ENCODE results near the gene UBR3. TPM values are rescaled to one million over a fixed set of nuclear protein-coding genes. Genes with fewer than 3 reads are reported as not detected.

Gene UBR3
- total and polyA plus RNA-seq, 12 donors: 21.0 to 146 (median 115) TPM

DNA sequence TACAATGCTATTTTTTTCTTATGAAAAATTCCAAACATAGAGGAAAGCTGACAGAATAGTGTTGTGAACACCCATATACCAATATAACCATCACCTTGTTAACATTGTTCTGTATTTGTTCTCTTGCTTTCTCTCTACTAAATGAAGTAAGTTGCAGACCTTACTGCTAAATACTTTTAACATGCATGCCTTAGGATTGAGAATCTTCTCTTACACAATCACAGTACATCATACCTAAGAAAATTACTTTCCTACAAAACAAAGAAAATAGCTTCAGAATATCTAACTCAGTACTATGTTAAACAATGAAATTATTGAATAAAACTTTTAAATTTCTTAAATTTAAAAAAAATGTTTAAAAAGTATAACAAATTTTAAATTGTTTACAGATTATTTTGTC lies 136.5 kb downstream of the UBR3 start:
- ATAC-seq: no peak
- Histone ChIP-seq H3K9me3 (peaks cover 0 to 10% (median 4%) of the 10 kb centered on the region in 11 donors), H3K4me1 (peaks cover 0 to 7% (median 0%) of the 10 kb centered on the region in 9 donors), H3K27me3 (no peaks in the 10 kb centered on the region), H3K27ac (no peak overlapping the region), H3K4me3 (no peak overlapping the region), H3K36me3 (peaks cover 0 to 91% (median 28%) of the 10 kb centered on the region in 9 donors)
- no peak for DNase-seq
- TF ChIP-seq, protein P1, sequence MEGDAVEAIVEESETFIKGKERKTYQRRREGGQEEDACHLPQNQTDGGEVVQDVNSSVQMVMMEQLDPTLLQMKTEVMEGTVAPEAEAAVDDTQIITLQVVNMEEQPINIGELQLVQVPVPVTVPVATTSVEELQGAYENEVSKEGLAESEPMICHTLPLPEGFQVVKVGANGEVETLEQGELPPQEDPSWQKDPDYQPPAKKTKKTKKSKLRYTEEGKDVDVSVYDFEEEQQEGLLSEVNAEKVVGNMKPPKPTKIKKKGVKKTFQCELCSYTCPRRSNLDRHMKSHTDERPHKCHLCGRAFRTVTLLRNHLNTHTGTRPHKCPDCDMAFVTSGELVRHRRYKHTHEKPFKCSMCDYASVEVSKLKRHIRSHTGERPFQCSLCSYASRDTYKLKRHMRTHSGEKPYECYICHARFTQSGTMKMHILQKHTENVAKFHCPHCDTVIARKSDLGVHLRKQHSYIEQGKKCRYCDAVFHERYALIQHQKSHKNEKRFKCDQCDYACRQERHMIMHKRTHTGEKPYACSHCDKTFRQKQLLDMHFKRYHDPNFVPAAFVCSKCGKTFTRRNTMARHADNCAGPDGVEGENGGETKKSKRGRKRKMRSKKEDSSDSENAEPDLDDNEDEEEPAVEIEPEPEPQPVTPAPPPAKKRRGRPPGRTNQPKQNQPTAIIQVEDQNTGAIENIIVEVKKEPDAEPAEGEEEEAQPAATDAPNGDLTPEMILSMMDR (IDR thresholded peaks at IDR 0.05): no peak
- intact Hi-C loops (cut with DNase I): no loop called here

DNA sequence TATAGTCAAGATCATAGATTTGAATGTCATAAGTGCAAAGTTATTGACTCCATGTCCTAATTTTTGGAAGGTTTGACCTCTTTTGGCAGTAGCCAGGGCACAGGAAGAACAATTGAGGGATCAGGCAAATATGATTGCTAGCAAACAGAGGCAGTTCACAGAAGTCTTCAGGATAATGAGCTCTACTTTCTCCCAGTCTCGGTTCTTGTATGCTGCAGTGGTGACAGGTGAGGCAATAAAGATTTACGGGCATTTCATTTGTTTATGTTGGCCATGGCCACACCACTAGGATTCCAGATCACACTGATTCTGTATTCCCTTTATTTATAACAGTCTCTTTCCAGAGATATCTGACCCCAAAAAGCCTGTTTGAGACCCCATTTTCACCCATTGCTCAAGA lies 137.5 kb downstream of the UBR3 start:
- TF ChIP-seq, protein P1 (IDR thresholded peaks at IDR 0.05): no peak
- 88 to 90% methylated on average over 2 of the region's 2 CpGs for WGBS, 2 donors
- H3K36me3 ChIP-seq: peaks cover 0 to 86% (median 18%) of the 10 kb centered on the region in 9 donors
- no peaks in the 10 kb centered on the region for H3K27me3 ChIP-seq
- intact Hi-C loops (cut with DNase I): no loop called here
- H3K27ac ChIP-seq: no peak overlapping the region
- ATAC-seq: no peak
- peaks cover 0 to 10% (median 0%) of the 10 kb centered on the region in 9 donors for H3K4me1 ChIP-seq
- no peak overlapping the region for H3K4me3 ChIP-seq
- DNase-seq: no peak
- peaks cover 0 to 7% (median 0%) of the 10 kb centered on the region in 11 donors for H3K9me3 ChIP-seq

DNA sequence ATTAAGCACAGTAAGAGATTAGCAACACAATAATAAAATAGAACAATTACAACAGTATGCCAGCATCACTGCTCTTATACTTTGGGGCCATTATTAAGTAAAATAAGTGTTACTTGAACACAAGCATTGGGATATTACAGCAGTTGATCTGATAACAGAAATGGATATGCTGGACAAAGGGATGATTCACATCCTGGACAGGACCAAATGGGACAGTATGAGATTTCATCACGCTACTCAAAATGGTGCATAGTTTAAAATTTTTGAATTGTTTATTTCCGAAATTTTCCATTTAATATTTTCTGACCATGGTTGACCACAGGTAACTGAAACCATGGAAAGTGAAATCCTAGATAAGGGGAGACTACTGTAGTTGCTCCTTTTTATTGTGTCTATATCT lies 138.2 kb downstream of the UBR3 start:
- H3K27me3 ChIP-seq: no peaks in the 10 kb centered on the region
- H3K9me3 ChIP-seq: peaks cover 0 to 11% (median 0%) of the 10 kb centered on the region in 11 donors
- intact Hi-C loops (cut with DNase I): no loop called here
- H3K4me1 ChIP-seq: peaks cover 0 to 10% (median 0%) of the 10 kb centered on the region in 9 donors
- ATAC-seq (no peak), DNase-seq (no peak)
- WGBS, 2 donors: 90 to 92% methylated on average over 2 of the region's 2 CpGs
- H3K4me3 ChIP-seq: no peak overlapping the region
- no peak overlapping the region for H3K27ac ChIP-seq
- TF ChIP-seq, protein P1 (IDR thresholded peaks at IDR 0.05): no peak
- H3K36me3 ChIP-seq: peaks cover 0 to 79% (median 13%) of the 10 kb centered on the region in 9 donors

DNA sequence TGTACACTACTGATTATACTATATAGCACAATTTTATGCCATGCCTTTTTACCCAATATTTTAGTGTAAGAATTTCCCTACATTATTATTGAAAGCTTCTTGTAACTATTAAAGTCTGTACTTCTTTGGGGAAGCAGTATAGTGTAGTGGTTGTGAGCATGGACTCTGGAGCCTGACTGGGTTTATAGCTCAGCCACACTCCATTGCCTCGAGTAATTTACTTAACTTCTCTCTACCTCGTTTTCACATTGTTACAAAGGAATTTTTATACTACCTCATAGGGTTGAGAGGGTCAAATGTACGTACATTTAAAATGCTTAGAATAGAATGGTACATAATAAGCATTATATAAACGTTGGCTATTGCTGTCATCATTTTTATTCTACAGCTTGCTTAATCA lies 139.2 kb downstream of the UBR3 start:
- TF ChIP-seq, protein P1 (IDR thresholded peaks at IDR 0.05): no peak
- intact Hi-C loops (cut with DNase I): no loop called here
- Histone ChIP-seq H3K4me3 (no peak overlapping the region), H3K27me3 (no peaks in the 10 kb centered on the region), H3K36me3 (peaks cover 0 to 69% (median 9%) of the 10 kb centered on the region in 9 donors), H3K9me3 (peaks cover 0 to 11% (median 0%) of the 10 kb centered on the region in 11 donors), H3K27ac (no peak overlapping the region), H3K4me1 (peaks cover 0 to 10% (median 0%) of the 10 kb centered on the region in 9 donors)
- 82 to 85% methylated on average over 4 of the region's 4 CpGs for WGBS, 2 donors
- no peak for DNase-seq
- ATAC-seq: no peak

All from heart right ventricle (tissue), 16 donors.